HCT116 (cell line): ENCODE results near the gene FTSJ3.

Source experiments
- CTCF ChIP-seq, 3 experiments: fragments of 200-600 bp in 1 of 3; sonication (generic) in 1 of 3; IDR thresholded peaks in 2 of 3; conservative IDR thresholded peaks in 1 of 3; 2 replicates each; pipeline ENCODE4 v1.5.1; 2012 to 2017; ENCODE audit warnings: low read depth in 2 of 3, low read length in 2 of 3, antibody characterized with exemption in 1 of 3, borderline replicate concordance in 1 of 3, control low read depth in 1 of 3, mild to moderate bottlenecking in 1 of 3, mixed read lengths in 1 of 3, mixed run types in 1 of 3, moderate library complexity in 1 of 3; ENCODE audit not compliant: insufficient read depth in 1 of 3
- ELF1 ChIP-seq: IDR thresholded peaks from 2 replicates; pipeline ENCODE4 v1.6.1; 2012; ENCODE audit warnings: low read depth, borderline replicate concordance
- EZH2 ChIP-seq: fragments of 200-600 bp; sonication (generic); IDR thresholded peaks from 2 replicates; pipeline ENCODE4 v1.6.1; 2017; ENCODE audit warnings: antibody characterized with exemption, mixed run types
- EZH2phosphoT487 ChIP-seq: fragments of 200-600 bp; IDR thresholded peaks from 2 replicates; pipeline ENCODE4 v1.6.1; 2018; ENCODE audit warnings: antibody characterized with exemption, borderline replicate concordance
- POLR2A ChIP-seq: IDR thresholded peaks from 2 replicates; pipeline ENCODE4 v1.7.0; 2011; ENCODE audit warnings: borderline replicate concordance; ENCODE audit not compliant: insufficient read depth, insufficient read length; ENCODE audit errors: extremely low read depth
- POLR2AphosphoS5 ChIP-seq: IDR thresholded peaks from 2 replicates; pipeline ENCODE4 v1.6.1; 2011; ENCODE audit warnings: mild to moderate bottlenecking, low read depth, low read length, moderate library complexity
- SP1 ChIP-seq: IDR thresholded peaks from 2 replicates; pipeline ENCODE4 v1.6.1; 2012; ENCODE audit warnings: low read depth
- TCF7L2 ChIP-seq: IDR thresholded peaks from 2 replicates; pipeline ENCODE4 v1.7.0; 2011; ENCODE audit warnings: borderline replicate concordance, inconsistent platforms; ENCODE audit not compliant: insufficient read depth, insufficient read length; ENCODE audit errors: extremely low read depth
- YY1 ChIP-seq: IDR thresholded peaks from 2 replicates; pipeline ENCODE4 v1.6.1; 2011; ENCODE audit warnings: low read length, low read depth, moderate library complexity, mild to moderate bottlenecking; ENCODE audit not compliant: insufficient replicate concordance; ENCODE audit errors: extremely low read depth
- ZFX ChIP-seq: fragments of 450-650 bp; IDR thresholded peaks from 2 replicates; pipeline ENCODE4 v1.6.1; 2017
- ZNF274 ChIP-seq: fragments of 200-500 bp; sonication (Bioruptor generic); IDR thresholded peaks from 2 replicates; pipeline ENCODE4 v1.6.1; 2014; ENCODE audit warnings: mild to moderate bottlenecking, low read depth, low read length, inconsistent platforms

- no peak for TF ChIP-seq EZH2
- no peak for TF ChIP-seq ELF1
- TF ChIP-seq POLR2A = no peak
- no peak for TF ChIP-seq ZNF274
- no peak for TF ChIP-seq EZH2phosphoT487
- no peak for TF ChIP-seq CTCF (IDR thresholded peaks at IDR 0.05 in 2 of 3, conservative IDR thresholded peaks at IDR 0.05 in 1 of 3; ENCODE audit: borderline replicate concordance in 1 of 3, insufficient read depth in 1 of 3, low read depth in 2 of 3, low read length in 2 of 3)
- no peak for TF ChIP-seq POLR2AphosphoS5
- no peak for TF ChIP-seq SP1
- TF ChIP-seq ZFX = no peak
- no peak for TF ChIP-seq TCF7L2
- no peak for TF ChIP-seq YY1
Measured at GRCh38 chr17:63790057-63790456, 37.4 kb downstream of the FTSJ3 start.
